NB4 (cell line): ENCODE data around the gene GYS2.

Experiments
- DNase-seq: peaks from one replicate; pipeline ENCODE4 v3.0.0; 2010; ENCODE audit warnings: low read depth
- H3K4me3 ChIP-seq: one replicate; pipeline ENCODE4 v1.5.1; 2011; ENCODE audit warnings: mild to moderate bottlenecking, low read depth, low read length, moderate library complexity
- CTCF ChIP-seq: IDR thresholded peaks from one replicate; pipeline ENCODE4 v1.5.1; 2012; ENCODE audit warnings: low read depth, low read length
- MAX ChIP-seq: IDR thresholded peaks from 2 replicates; pipeline ENCODE4 v1.6.1; 2011; ENCODE audit warnings: low read depth, low read length
- MYC ChIP-seq: IDR thresholded peaks from 2 replicates; pipeline ENCODE4 v1.6.1; 2011; ENCODE audit warnings: low read depth, low read length
- POLR2A ChIP-seq: IDR thresholded peaks from 2 replicates; pipeline ENCODE4 v1.6.1; 2011; ENCODE audit warnings: mild to moderate bottlenecking; ENCODE audit not compliant: insufficient read length; ENCODE audit errors: extremely low read depth

The GYS2 gene

GRCh38 chr12:21580748-21581516 lies 23.7 kb downstream of the GYS2 start:
- TF ChIP-seq POLR2A (no peak), MYC (no peak), MAX (no peak), CTCF (no peak)
- no peak for DNase-seq

GRCh38 chr12:21577516-21577915 lies 27.1 kb downstream of the GYS2 start:
- H3K4me3 ChIP-seq: no peak overlapping the region
- no peak for DNase-seq
- TF ChIP-seq CTCF (no peak), POLR2A (no peak), MAX (no peak), MYC (no peak)

More at GRCh38 chr12:21580748-21581516, 23.7 kb downstream of the GYS2 start:
- H3K4me3 ChIP-seq: no peak overlapping the region

GRCh38 chr12:21576431-21576830 lies 28.2 kb downstream of the GYS2 start:
- TF ChIP-seq CTCF (no peak), POLR2A (no peak), MYC (no peak), MAX (no peak)
- no peak for DNase-seq
- no peak overlapping the region for H3K4me3 ChIP-seq

- no peak for DNase-seq
- H3K4me3 ChIP-seq: no peak overlapping the region
- no peak for TF ChIP-seq POLR2A
- TF ChIP-seq MYC: no peak
- no peak for TF ChIP-seq MAX
- no peak for TF ChIP-seq CTCF
Observed at GRCh38 chr12:21573733-21574358, 30.8 kb downstream of the GYS2 start.

GRCh38 chr12:21571046-21571445 lies 33.6 kb downstream of the GYS2 start:
- H3K4me3 ChIP-seq: no peak overlapping the region
- TF ChIP-seq MYC: no peak
- TF ChIP-seq CTCF: no peak
- TF ChIP-seq MAX: no peak
- TF ChIP-seq POLR2A: no peak
- no peak for DNase-seq
